Vagina (tissue), 2 donors: ENCODE results near the gene REN.

ENCODE experiments used
- CTCF ChIP-seq, 3 experiments: fragments of 450-650 bp in 2 of 3; fragments of 200-600 bp in 1 of 3; sonication (generic) in 1 of 3; IDR thresholded peaks; one replicate each; pipeline ENCODE4 v1.5.1; 2017 to 2019; ENCODE audit warnings: antibody characterized with exemption in 3 of 3, mild to moderate bottlenecking in 2 of 3, moderate library complexity in 2 of 3
- POLR2A ChIP-seq, 2 donors: fragments of 450-650 bp; IDR thresholded peaks; one replicate each; pipeline ENCODE4 v1.6.1; 2017; ENCODE audit warnings: antibody characterized with exemption in 2 of 2, mild to moderate bottlenecking in 2 of 2, moderate library complexity in 2 of 2
- POLR2AphosphoS5 ChIP-seq, 2 donors: sonication (generic); formaldehyde crosslinking; IDR thresholded peaks; one replicate each; pipeline ENCODE4 v1.9.0; 2017; ENCODE audit warnings: antibody characterized with exemption in 2 of 2, mild to moderate bottlenecking in 2 of 2, low read depth in 1 of 2; ENCODE audit not compliant: insufficient read depth in 1 of 2

DNA sequence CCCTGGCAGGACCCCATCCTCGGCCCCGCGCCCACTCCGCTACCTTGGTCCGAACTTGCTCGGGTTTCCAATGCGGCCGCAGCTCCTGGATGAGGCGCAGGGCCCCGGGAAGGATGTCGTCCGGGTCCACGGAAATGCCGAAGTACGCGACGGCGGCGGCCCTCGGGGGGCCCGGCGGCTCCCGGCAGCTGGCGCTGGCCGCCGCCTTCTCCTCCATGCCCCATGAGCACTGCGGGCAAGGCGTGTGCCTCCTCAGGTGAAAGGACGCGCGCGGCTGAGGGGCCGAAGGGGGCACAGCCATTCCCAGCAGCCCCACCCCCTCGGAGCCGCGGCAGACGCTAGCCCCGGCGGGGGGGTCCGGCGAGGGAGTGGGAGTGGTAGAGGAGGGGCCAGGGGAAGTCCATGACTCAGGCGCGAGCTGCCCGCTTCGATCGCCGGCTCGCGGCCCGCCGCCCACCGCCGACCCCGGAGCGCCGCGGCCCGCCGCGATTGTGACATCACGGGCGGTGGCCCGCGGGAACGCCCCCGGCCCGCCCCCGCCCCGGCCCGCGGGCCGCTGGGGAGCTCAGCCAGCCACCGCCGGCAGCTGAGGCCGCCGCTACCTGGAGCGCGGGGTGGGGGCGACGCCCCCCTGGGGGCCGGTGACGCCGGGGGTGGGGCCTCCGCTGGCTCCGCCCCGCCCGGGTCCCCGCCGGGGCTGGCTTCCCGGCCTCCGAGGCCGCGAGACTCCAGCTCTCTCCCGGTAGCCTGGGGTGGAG lies 14.4 kb downstream of the REN start, which contains the start of gene ETNK2:
- no peak for TF ChIP-seq CTCF (IDR thresholded peaks at IDR 0.05)
- peak in 1 of 2 donors; percentile 42 for TF ChIP-seq POLR2AphosphoS5 (IDR thresholded peaks at IDR 0.05; ENCODE audit: insufficient read depth in 1 of 2, low read depth in 1 of 2)
- peak in 1 of 2 donors; percentile 23 for TF ChIP-seq POLR2A (IDR thresholded peaks at IDR 0.05)
